Measurements from ENCODE around the gene TMEM270. TPM values are rescaled to one million over a fixed set of nuclear protein-coding genes. Genes with fewer than 3 reads are reported as not detected.
"Not testable (repeated sequence)": the region's sequence is repeated elsewhere in the genome, so short reads cannot be mapped to it uniquely, and the experiment has no call there.

TMEM270 gene
- total RNA-seq, 1 donor from 2014 or later: not detected

DNA sequence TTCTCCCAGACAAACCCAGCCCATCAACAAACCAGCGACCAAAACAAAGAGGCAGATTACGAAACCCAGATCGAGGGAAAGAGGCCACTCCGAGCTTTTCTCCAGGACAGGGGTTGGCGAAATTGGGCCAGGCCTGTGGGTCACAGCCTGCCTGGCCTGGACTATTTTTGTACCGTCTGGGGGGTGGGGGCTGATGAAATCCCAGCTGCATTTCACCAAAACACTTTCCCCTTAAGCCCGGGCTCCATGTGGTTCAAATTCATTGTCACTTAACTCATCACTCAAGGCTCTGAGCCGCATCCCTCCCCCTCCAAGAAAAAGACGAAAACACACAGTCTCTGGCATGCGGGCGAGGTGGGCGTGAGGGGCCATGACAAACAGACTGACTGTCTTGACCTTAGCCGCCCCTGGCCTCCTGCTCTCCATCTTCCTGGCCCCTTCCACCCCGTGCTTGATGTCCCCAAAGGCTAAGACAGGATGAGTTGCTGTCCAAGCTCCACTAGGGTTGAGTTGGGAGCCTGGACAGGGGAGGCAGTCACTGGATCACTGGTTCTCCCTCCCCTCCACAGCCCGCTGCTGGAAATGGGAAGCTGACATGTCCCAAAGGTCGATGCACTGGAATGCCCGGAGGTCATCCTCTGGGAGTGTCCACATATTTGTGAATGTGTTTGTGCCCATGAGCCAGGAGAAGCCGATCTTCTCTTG lies 19.2 kb downstream of the TMEM270 start:
- Histone ChIP-seq H3K36me3 (ENCODE audit: control insufficient read depth, insufficient read depth, low read length) (no peaks in the 10 kb centered on the region), H3K27me3 (ENCODE audit: control insufficient read depth, insufficient read depth, low read length) (peaks cover 27% of the 10 kb centered on the region), H3K4me3 (ENCODE audit: low read depth, low read length) (no peak overlapping the region)
- no peak for DNase-seq (ENCODE audit: low read depth)
- TF ChIP-seq, protein P1, sequence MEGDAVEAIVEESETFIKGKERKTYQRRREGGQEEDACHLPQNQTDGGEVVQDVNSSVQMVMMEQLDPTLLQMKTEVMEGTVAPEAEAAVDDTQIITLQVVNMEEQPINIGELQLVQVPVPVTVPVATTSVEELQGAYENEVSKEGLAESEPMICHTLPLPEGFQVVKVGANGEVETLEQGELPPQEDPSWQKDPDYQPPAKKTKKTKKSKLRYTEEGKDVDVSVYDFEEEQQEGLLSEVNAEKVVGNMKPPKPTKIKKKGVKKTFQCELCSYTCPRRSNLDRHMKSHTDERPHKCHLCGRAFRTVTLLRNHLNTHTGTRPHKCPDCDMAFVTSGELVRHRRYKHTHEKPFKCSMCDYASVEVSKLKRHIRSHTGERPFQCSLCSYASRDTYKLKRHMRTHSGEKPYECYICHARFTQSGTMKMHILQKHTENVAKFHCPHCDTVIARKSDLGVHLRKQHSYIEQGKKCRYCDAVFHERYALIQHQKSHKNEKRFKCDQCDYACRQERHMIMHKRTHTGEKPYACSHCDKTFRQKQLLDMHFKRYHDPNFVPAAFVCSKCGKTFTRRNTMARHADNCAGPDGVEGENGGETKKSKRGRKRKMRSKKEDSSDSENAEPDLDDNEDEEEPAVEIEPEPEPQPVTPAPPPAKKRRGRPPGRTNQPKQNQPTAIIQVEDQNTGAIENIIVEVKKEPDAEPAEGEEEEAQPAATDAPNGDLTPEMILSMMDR (IDR thresholded peaks at IDR 0.05; ENCODE audit: insufficient read depth, low read length, poor library complexity, severe bottlenecking): no peak

DNA sequence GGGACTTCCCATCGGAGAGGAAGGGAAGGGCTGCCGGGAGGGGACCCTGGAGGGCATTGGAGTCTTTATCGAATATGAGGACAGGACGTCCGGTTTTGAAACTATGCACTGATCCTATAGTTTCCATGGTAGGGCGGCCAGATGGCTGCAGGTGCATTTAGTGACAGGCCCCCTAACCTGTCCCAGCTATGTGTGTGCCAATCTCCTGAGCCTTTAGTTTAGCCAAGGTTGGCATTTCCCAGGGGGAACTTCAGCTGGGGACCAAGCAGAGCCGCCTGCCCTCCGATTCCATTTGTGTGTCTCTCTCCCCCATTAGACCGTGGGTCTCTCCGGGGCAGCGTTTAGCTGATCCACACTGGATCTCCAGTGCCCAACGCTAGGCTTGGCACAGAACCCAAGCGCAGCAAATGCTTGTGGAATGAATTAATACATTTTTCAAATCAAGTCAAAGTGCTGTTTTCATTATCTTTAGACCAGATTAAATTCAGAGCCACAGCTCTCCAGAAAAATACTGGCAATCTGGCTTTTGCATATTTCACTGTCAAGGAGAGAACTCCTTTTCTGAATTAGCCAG lies 19.9 kb downstream of the TMEM270 start:
- DNase-seq (ENCODE audit: low read depth): no peak
- H3K27me3 ChIP-seq (ENCODE audit: control insufficient read depth, insufficient read depth, low read length): peaks cover 27% of the 10 kb centered on the region
- no peaks in the 10 kb centered on the region for H3K36me3 ChIP-seq (ENCODE audit: control insufficient read depth, insufficient read depth, low read length)
- no peak overlapping the region for H3K4me3 ChIP-seq (ENCODE audit: low read depth, low read length)
- TF ChIP-seq, protein P1 (IDR thresholded peaks at IDR 0.05; ENCODE audit: insufficient read depth, low read length, poor library complexity, severe bottlenecking): no peak

DNA sequence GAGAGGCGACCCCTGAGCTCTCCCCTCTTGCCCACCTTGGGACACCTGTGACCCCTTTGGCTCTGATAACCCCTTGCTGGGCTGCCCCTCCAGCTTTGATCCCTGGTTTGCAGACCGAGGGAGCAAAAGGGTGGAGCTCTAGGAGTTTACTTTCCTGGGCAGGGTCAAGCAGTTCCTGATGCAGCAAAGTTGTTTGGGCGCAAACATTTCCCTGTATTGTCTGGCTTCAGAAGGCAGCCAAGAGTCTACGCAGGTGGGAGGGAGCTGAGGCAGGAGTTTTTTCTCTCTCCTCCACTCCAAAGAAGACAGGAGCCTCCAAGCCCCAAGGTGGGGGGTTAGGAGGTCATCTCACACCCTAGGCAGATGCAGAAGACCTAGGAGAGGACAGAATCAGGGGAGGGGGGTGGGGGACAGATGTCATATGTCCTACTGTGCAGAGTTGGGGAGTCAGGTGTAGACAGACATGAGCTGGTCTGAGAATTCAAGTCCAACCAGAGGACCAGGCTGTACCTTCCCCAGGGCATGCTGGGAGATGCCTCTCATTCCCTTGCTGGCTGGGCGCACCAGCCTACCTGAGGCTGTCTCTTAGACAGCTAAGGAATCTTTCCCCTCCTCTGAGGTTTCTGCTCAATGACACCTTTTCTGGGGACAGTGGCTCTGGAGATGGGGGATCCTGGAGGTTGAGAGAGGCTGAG lies 20.5 kb downstream of the TMEM270 start:
- H3K27me3 ChIP-seq (ENCODE audit: control insufficient read depth, insufficient read depth, low read length): peaks cover 27% of the 10 kb centered on the region
- no peaks in the 10 kb centered on the region for H3K36me3 ChIP-seq (ENCODE audit: control insufficient read depth, insufficient read depth, low read length)
- no peak overlapping the region for H3K4me3 ChIP-seq (ENCODE audit: low read depth, low read length)
- DNase-seq (ENCODE audit: low read depth): no peak
- TF ChIP-seq, protein P1 (IDR thresholded peaks at IDR 0.05; ENCODE audit: insufficient read depth, low read length, poor library complexity, severe bottlenecking): no peak

DNA sequence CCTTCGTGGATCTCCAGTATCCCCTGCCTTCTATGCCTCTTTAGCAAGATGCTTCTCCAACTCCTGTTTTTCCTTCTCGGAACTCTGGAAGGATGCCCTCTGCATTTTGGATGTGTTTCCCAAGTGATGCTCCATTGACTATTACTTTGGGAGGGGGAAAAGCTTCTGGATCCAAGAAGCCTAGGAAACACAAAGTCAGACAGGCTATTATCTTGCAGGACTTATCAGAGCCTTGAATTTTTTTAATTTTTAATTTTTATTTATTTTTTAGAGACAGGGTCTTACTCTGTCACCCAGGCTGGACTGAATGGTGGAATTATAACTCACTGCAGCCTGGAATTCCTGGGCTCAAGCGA lies 21.1 kb downstream of the TMEM270 start:
- Histone ChIP-seq H3K36me3 (ENCODE audit: control insufficient read depth, insufficient read depth, low read length) (no peaks in the 10 kb centered on the region), H3K4me3 (ENCODE audit: low read depth, low read length) (no peak overlapping the region), H3K27me3 (ENCODE audit: control insufficient read depth, insufficient read depth, low read length) (peaks cover 27% of the 10 kb centered on the region)
- TF ChIP-seq, protein P1 (IDR thresholded peaks at IDR 0.05; ENCODE audit: insufficient read depth, low read length, poor library complexity, severe bottlenecking): no peak
- no peak for DNase-seq (ENCODE audit: low read depth)

DNA sequence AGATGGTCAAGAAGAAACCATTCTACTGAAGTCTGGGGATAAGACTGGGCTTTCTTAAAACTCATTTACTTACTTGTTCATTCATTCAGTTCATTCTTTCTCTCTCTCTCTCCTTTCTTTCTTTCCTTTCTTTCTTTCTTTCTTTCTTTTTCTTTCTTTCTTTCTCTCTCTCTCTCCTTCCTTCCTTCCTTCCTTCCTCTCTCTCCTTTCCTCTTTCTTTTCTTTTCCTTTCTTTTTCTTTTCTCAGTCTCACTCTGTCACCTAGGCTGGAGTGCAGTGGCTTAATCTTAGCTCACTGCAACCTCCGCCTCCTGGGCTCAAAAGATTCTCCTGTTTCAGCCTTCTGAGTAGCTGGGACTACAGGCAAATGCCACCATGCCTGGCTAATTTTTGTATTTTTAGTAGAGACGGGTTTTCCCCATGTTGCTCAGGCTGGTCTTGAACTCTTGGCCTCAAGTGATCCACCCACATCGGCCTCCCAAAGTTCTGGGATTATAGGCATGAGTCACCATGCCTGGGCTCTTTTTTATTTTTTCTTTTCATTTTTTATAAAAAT lies 24.0 kb downstream of the TMEM270 start:
- peaks cover 20% of the 10 kb centered on the region for H3K27me3 ChIP-seq (ENCODE audit: control insufficient read depth, insufficient read depth, low read length)
- not testable (repeated sequence) for DNase-seq (ENCODE audit: low read depth); H3K4me3 ChIP-seq (ENCODE audit: low read depth, low read length); H3K36me3 ChIP-seq (ENCODE audit: control insufficient read depth, insufficient read depth, low read length)

DNA sequence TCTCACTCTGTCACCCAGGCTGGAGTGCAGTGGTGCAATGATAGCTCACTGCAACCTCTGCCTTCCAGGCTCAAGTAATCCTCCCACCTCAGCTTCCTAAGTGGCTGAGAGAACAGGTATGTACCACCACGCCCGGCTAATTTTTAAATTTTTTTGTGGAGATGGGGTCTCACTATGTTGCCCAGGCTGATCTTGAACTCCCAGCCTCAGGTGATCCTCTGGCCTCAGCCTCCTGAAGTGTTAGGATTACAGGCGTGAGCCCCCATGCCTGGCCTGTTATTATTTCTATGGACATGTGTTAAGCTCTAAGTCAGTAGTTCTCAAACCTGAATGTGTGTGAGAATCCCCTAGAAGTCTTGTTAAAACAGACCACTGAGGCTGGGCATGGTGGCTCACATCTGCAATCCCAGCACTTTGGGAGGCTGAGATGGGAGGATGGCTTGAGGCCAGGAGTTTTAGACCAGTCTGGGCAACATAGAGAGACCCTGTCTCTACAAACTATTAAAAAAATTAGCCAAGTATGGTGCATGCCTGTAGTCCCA lies 24.5 kb downstream of the TMEM270 start:
- no peak overlapping the region for H3K4me3 ChIP-seq (ENCODE audit: low read depth, low read length)
- DNase-seq (ENCODE audit: low read depth): no peak
- TF ChIP-seq, protein P1 (IDR thresholded peaks at IDR 0.05; ENCODE audit: insufficient read depth, low read length, poor library complexity, severe bottlenecking): no peak
- no peaks in the 10 kb centered on the region for H3K36me3 ChIP-seq (ENCODE audit: control insufficient read depth, insufficient read depth, low read length)
- peaks cover 15% of the 10 kb centered on the region for H3K27me3 ChIP-seq (ENCODE audit: control insufficient read depth, insufficient read depth, low read length)

Measured in kidney epithelial cell (primary cell).